Thoracic aorta (tissue), 2 donors: Measurements from ENCODE around the gene OR51B4. TPM values are rescaled to one million over a fixed set of nuclear protein-coding genes. Genes with fewer than 3 reads are reported as not detected.

Experiments used
- ATAC-seq: fragments of 150-250 bp; one replicate; pipeline ENCODE4 v1.8.0; 2017; ENCODE audit warnings: low read depth; ENCODE audit not compliant: insufficient number of reproducible peaks, low FRiP score
- DNase-seq: peaks from one replicate; pipeline ENCODE4 v3.0.0-alpha.2; 2020; ENCODE audit warnings: low spot score
- H3K27ac ChIP-seq, 2 donors: fragments of 200-600 bp; sonication (generic); 1 replicate in 1 of 2; 2 replicates in 1 of 2; pipeline ENCODE4 v1.5.1; 2016; ENCODE audit warnings: mild to moderate bottlenecking in 2 of 2, moderate library complexity in 2 of 2
- H3K27me3 ChIP-seq: fragments of 200-600 bp; sonication (generic); replicated peaks from 2 replicates; pipeline ENCODE4 v1.6.0; 2016; ENCODE audit warnings: mild to moderate bottlenecking; ENCODE audit not compliant: insufficient read depth
- H3K36me3 ChIP-seq: fragments of 200-600 bp; sonication (generic); one replicate; pipeline ENCODE4 v1.5.1; 2016
- H3K4me1 ChIP-seq, 2 donors: fragments of 200-600 bp; sonication (generic); 1 replicate in 1 of 2; 2 replicates in 1 of 2; pipeline versions ENCODE4 v1.5.1 to v1.6.0; 2016; ENCODE audit warnings: low read depth in 2 of 2, mild to moderate bottlenecking in 1 of 2; ENCODE audit not compliant: control insufficient read depth in 1 of 2
- H3K4me3 ChIP-seq: fragments of 200-600 bp; sonication (generic); 2 replicates; pipeline ENCODE4 v1.5.1; 2016; ENCODE audit warnings: mild to moderate bottlenecking
- H3K9me3 ChIP-seq: fragments of 200-600 bp; sonication (generic); 2 replicates; pipeline ENCODE4 v1.5.1; 2016
- CTCF ChIP-seq: fragments of 200-600 bp; sonication (generic); IDR thresholded peaks from one replicate; pipeline ENCODE4 v1.5.1; 2019; ENCODE audit warnings: antibody characterized with exemption
- total RNA-seq, 2 donors: library from RNA; depleted of rRNA; stranded (reverse); fragments of >200 nt; gene quantifications; one replicate each; pipeline versions ENCODE4 v1.1.0 to v1.2.3, GENCODE V29; 2016

The OR51B4 gene
- total RNA-seq, 2 donors from 2014 or later = not detected

GRCh38 chr11:5288108-5288905, 13.4 kb downstream of the OR51B4 start:
- Histone ChIP-seq H3K4me3 (no peak overlapping the region), H3K4me1 (no peaks in the 10 kb centered on the region), H3K27ac (no peak overlapping the region), H3K36me3 (no peaks in the 10 kb centered on the region), H3K9me3 (no peaks in the 10 kb centered on the region), H3K27me3 (no peaks in the 10 kb centered on the region)
- DNase-seq (no peak), ATAC-seq (no peak)
- TF ChIP-seq CTCF = no peak

- Histone ChIP-seq H3K36me3 (no peaks in the 10 kb centered on the region), H3K27me3 (no peaks in the 10 kb centered on the region), H3K27ac (no peak overlapping the region), H3K9me3 (no peaks in the 10 kb centered on the region), H3K4me3 (no peak overlapping the region), H3K4me1 (no peaks in the 10 kb centered on the region)
- no peak for ATAC-seq
- TF ChIP-seq CTCF = no peak
- DNase-seq = no peak
Observed at GRCh38 chr11:5286901-5287300, 14.8 kb downstream of the OR51B4 start.

GRCh38 chr11:5286351-5286750, 15.4 kb downstream of the OR51B4 start:
- H3K9me3 ChIP-seq = no peaks in the 10 kb centered on the region
- no peaks in the 10 kb centered on the region for H3K27me3 ChIP-seq
- ATAC-seq (no peak), DNase-seq (no peak)
- no peaks in the 10 kb centered on the region for H3K4me1 ChIP-seq
- no peak overlapping the region for H3K4me3 ChIP-seq
- H3K27ac ChIP-seq = no peak overlapping the region
- no peak for TF ChIP-seq CTCF
- H3K36me3 ChIP-seq = no peaks in the 10 kb centered on the region

- Histone ChIP-seq H3K4me1 (no peaks in the 10 kb centered on the region), H3K4me3 (no peak overlapping the region), H3K9me3 (no peaks in the 10 kb centered on the region), H3K27me3 (no peaks in the 10 kb centered on the region), H3K27ac (no peak overlapping the region), H3K36me3 (no peaks in the 10 kb centered on the region)
- ATAC-seq (no peak), DNase-seq (no peak)
- no peak for TF ChIP-seq CTCF
Observed at GRCh38 chr11:5285703-5286340, 15.9 kb downstream of the OR51B4 start.

GRCh38 chr11:5284637-5285036, 17.1 kb downstream of the OR51B4 start:
- no peak overlapping the region for H3K27ac ChIP-seq
- DNase-seq (no peak), ATAC-seq (no peak)
- no peaks in the 10 kb centered on the region for H3K27me3 ChIP-seq
- H3K9me3 ChIP-seq = no peaks in the 10 kb centered on the region
- no peak for TF ChIP-seq CTCF
- H3K4me1 ChIP-seq = no peaks in the 10 kb centered on the region
- no peak overlapping the region for H3K4me3 ChIP-seq
- no peaks in the 10 kb centered on the region for H3K36me3 ChIP-seq
